HUES64 (cell line): ENCODE data around the gene UCP3.

ENCODE experiments used
- H3K27ac ChIP-seq: 2 replicates; pipeline ENCODE4 v1.7.0; 2013; ENCODE audit warnings: low read depth, low read length, inconsistent platforms
- H3K27me3 ChIP-seq: 2 replicates; pipeline ENCODE4 v1.6.1; 2013; ENCODE audit warnings: mild to moderate bottlenecking, low read length; ENCODE audit not compliant: insufficient read depth
- H3K36me3 ChIP-seq: 2 replicates; pipeline ENCODE4 v1.6.1; 2013; ENCODE audit warnings: mild to moderate bottlenecking, low read length; ENCODE audit not compliant: insufficient read depth
- H3K4me1 ChIP-seq: 2 replicates; pipeline ENCODE4 v1.6.1; 2013; ENCODE audit warnings: mild to moderate bottlenecking, low read length, moderate library complexity; ENCODE audit not compliant: insufficient read depth
- H3K4me3 ChIP-seq: 2 replicates; pipeline ENCODE4 v1.5.1; 2013; ENCODE audit warnings: mild to moderate bottlenecking, low read length, moderate library complexity
- H3K9ac ChIP-seq: 2 replicates; pipeline ENCODE4 v1.6.1; 2013; ENCODE audit warnings: mild to moderate bottlenecking, low read depth, low read length
- H3K9me3 ChIP-seq: 2 replicates; pipeline ENCODE4 v1.6.1; 2013; ENCODE audit warnings: low read depth, low read length; ENCODE audit not compliant: insufficient read depth
- WGBS: fragments of 150-250, 120-280 bp; methylation state at CpG from one replicate; pipeline ENCODE4 v1.1.7; 2013; ENCODE audit warnings: missing lambda C conversion rate; 5-methylcytosine and 5-hydroxymethylcytosine counted together

The UCP3 gene

GRCh38 chr11:73972620-73973449 lies 36.0 kb downstream of the UCP3 start:
- Histone ChIP-seq H3K9ac (no peak overlapping the region), H3K36me3 (peaks cover 39% of the 10 kb centered on the region), H3K4me1 (no peaks in the 10 kb centered on the region), H3K27ac (no peak overlapping the region), H3K4me3 (no peak overlapping the region), H3K27me3 (no peaks in the 10 kb centered on the region), H3K9me3 (no peaks in the 10 kb centered on the region)
- 89% methylated on average over 11 of the region's 11 CpGs for WGBS

DNA sequence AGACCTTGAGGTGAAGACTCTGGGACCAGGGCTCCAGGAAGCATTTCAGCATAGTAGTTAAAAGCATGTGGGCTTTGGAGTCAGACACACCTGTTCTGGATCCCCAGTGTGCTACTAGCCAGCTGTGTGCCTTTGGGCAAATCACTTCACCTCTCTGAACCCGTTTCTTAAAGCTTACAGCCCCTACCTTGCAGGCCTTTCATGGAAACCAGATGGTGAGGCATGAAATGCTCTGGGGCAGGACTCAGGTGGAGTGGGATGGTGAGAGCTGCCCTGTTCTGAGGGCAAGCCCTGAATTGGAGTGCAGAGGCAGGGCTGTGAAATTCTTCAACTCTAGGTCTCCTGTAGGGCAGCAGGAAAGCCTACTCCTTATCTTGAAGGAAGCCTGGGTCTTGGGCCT lies 36.7 kb downstream of the UCP3 start:
- H3K27me3 ChIP-seq: no peaks in the 10 kb centered on the region
- H3K9me3 ChIP-seq: no peaks in the 10 kb centered on the region
- no peak overlapping the region for H3K4me3 ChIP-seq
- H3K4me1 ChIP-seq: no peaks in the 10 kb centered on the region
- peaks cover 33% of the 10 kb centered on the region for H3K36me3 ChIP-seq
- WGBS: 94% methylated on average over 1 of the region's 1 CpG
- no peak overlapping the region for H3K9ac ChIP-seq
- H3K27ac ChIP-seq: no peak overlapping the region

GRCh38 chr11:73971175-73971719 lies 37.6 kb downstream of the UCP3 start:
- Histone ChIP-seq H3K9ac (no peak overlapping the region), H3K27ac (no peak overlapping the region)

GRCh38 chr11:73969991-73970800 lies 38.7 kb downstream of the UCP3 start:
- Histone ChIP-seq H3K27ac (no peak overlapping the region), H3K9ac (no peak overlapping the region)
- 86% methylated on average over 13 of the region's 13 CpGs for WGBS

More at GRCh38 chr11:73971175-73971719, 37.6 kb downstream of the UCP3 start:
- Histone ChIP-seq H3K9me3 (no peaks in the 10 kb centered on the region), H3K27me3 (no peaks in the 10 kb centered on the region), H3K4me3 (no peak overlapping the region), H3K4me1 (no peaks in the 10 kb centered on the region), H3K36me3 (peaks cover 23% of the 10 kb centered on the region)
- 89% methylated on average over 6 of the region's 6 CpGs for WGBS

GRCh38 chr11:73969091-73969490 lies 39.8 kb downstream of the UCP3 start:
- H3K4me3 ChIP-seq: no peak overlapping the region
- H3K9ac ChIP-seq: no peak overlapping the region
- no peaks in the 10 kb centered on the region for H3K9me3 ChIP-seq
- H3K27me3 ChIP-seq: no peaks in the 10 kb centered on the region
- no peak overlapping the region for H3K27ac ChIP-seq
- H3K36me3 ChIP-seq: peaks cover 3% of the 10 kb centered on the region; the same call in 1 of the 2 replicates
- WGBS: 83% methylated on average over 2 of the region's 2 CpGs
- H3K4me1 ChIP-seq: no peaks in the 10 kb centered on the region

More at GRCh38 chr11:73969991-73970800, 38.7 kb downstream of the UCP3 start:
- Histone ChIP-seq H3K36me3 (peaks cover 14% of the 10 kb centered on the region), H3K27me3 (no peaks in the 10 kb centered on the region), H3K4me3 (no peak overlapping the region), H3K9me3 (no peaks in the 10 kb centered on the region), H3K4me1 (no peaks in the 10 kb centered on the region)

GRCh38 chr11:73968356-73968966 lies 40.4 kb downstream of the UCP3 start:
- no peak overlapping the region for H3K27ac ChIP-seq
- H3K4me3 ChIP-seq: no peak overlapping the region
- 85% methylated on average over 15 of the region's 15 CpGs for WGBS
- no peak overlapping the region for H3K9ac ChIP-seq
- H3K27me3 ChIP-seq: no peaks in the 10 kb centered on the region
- no peaks in the 10 kb centered on the region for H3K4me1 ChIP-seq
- no peaks in the 10 kb centered on the region for H3K9me3 ChIP-seq
- no peaks in the 10 kb centered on the region for H3K36me3 ChIP-seq

DNA sequence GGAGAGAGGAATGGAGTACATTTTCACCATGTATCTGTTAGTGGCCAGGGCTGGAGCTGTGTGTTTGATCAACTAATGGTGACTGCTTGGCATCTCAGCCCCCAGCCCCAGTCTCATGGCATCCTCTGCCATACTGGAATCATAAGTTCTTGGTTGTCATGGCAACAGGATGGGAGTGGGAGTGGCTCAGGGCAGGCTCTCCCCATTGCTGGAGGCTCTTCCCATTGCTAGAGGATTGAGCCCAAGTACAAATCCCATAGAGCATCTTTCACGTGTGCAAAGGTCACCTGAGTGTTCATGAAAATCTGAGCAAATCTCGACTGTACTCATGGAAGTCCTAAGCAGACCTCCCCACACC lies 43.1 kb downstream of the UCP3 start:
- no peak overlapping the region for H3K27ac ChIP-seq
- 93% methylated on average over 2 of the region's 2 CpGs for WGBS

DNA sequence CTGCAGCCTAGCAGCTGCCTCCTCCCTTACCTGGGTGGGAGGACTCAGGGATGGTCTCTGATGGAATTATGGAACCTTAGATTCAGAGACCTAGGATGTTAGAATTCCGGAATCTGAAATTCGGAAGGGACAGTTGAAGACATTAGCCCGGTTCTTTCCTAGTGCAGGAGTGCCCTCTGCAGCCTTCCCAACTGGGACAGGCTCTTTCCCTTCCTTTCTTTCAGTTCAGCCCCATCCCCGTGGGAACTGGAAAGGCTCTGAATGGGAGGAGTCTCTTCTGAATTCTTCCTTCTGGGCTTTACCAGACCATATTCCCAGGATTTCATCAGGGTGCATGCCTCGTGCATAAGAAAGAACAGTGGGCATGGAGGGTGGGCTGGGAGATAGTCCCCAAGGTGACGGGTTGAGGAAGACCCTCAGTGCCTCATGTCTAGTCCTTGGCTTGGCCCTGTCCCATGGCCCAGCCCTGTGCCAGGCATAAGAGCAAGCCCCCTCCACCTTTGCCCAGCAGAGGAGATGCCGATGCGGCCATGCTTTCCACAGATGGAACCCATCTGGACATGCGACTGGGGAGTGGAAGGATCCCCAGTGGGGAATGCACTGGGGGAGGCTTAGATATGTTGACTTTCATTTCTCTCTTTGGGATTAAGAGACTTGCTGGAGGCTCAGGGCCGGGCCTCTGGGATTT lies 43.7 kb downstream of the UCP3 start:
- H3K9me3 ChIP-seq: no peaks in the 10 kb centered on the region
- H3K4me3 ChIP-seq: peak overlapping the region; percentile 23; the same call in 1 of the 2 replicates
- 79% methylated on average over 10 of the region's 10 CpGs for WGBS
- H3K27me3 ChIP-seq: no peaks in the 10 kb centered on the region
- H3K36me3 ChIP-seq: no peaks in the 10 kb centered on the region
- no peak overlapping the region for H3K9ac ChIP-seq
- no peak overlapping the region for H3K27ac ChIP-seq
- H3K4me1 ChIP-seq: no peaks in the 10 kb centered on the region

More for the DNA sequence above, 43.1 kb downstream of the UCP3 start:
- Histone ChIP-seq H3K4me3 (no peak overlapping the region), H3K4me1 (no peaks in the 10 kb centered on the region), H3K9me3 (no peaks in the 10 kb centered on the region), H3K9ac (no peak overlapping the region), H3K27me3 (no peaks in the 10 kb centered on the region), H3K36me3 (no peaks in the 10 kb centered on the region)

DNA sequence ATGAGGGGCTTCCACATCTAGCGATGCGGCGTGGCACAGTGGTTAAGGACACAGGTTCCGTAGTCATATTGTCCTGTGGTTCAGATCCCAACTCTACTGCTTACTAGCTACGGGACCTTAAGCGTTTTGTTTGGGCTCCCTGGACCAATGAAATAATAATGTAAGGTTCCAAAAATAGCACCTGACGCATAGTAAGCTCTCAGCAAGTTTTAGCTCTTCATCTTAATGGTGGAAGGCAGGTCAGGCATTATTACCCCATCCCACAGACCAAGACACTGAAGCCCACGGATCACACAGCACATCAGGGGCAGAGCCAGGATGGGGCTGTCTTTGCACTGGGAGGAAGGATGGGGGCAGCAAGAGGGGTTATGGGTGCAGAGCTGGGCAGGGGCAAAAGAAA lies 45.0 kb downstream of the UCP3 start:
- H3K36me3 ChIP-seq: no peaks in the 10 kb centered on the region
- no peaks in the 10 kb centered on the region for H3K4me1 ChIP-seq
- whole genome bisulfite sequencing: 91% methylated on average over 7 of the region's 8 CpGs
- no peak overlapping the region for H3K4me3 ChIP-seq
- H3K9me3 ChIP-seq: no peaks in the 10 kb centered on the region
- no peaks in the 10 kb centered on the region for H3K27me3 ChIP-seq
- no peak overlapping the region for H3K9ac ChIP-seq
- no peak overlapping the region for H3K27ac ChIP-seq

DNA sequence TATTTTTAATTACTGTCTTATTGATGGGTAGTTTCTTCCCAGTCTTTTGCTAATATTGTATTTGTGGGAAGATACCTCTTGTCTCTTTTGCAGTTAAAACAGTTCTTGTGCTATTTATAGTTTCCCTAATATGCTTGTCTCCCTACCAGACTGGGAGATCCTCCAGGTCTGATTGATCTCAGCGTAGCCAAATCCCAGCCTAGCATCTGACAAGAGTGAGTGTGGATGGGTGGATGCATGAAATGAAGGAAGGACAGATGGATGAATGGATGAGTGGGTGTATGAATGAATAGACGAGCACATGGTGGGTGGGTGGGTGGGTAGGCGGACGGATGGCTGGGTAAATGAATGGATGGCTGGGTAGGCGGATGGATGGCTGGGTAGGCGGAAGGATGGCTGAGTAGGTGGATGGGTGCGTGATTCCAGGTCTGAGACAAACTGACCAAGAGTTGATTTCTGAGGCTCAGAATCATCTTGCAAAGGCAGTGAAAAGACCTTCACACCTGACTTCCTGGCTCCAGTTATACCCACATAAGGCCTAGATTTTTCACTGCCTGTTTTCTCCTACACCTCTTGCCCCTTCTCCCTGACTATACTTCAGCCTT lies 46.7 kb downstream of the UCP3 start:
- H3K36me3 ChIP-seq: no peaks in the 10 kb centered on the region
- H3K27me3 ChIP-seq: no peaks in the 10 kb centered on the region
- 82% methylated on average over 7 of the region's 7 CpGs for WGBS
- no peak overlapping the region for H3K4me3 ChIP-seq
- no peak overlapping the region for H3K27ac ChIP-seq
- no peaks in the 10 kb centered on the region for H3K9me3 ChIP-seq
- H3K9ac ChIP-seq: no peak overlapping the region
- no peaks in the 10 kb centered on the region for H3K4me1 ChIP-seq
